NCI-H2227 (cell line): Measurements from ENCODE around the gene NWD2.
"Not testable (repeated sequence)": the region's sequence is repeated elsewhere in the genome, so short reads cannot be mapped to it uniquely, and the experiment has no call there.

Experiments
- DNase-seq: peaks from one replicate; lab custom pipeline; 2025; ENCODE audit not compliant: unreplicated experiment; lab: John Stamatoyannopoulos, UW

NWD2 gene

DNA sequence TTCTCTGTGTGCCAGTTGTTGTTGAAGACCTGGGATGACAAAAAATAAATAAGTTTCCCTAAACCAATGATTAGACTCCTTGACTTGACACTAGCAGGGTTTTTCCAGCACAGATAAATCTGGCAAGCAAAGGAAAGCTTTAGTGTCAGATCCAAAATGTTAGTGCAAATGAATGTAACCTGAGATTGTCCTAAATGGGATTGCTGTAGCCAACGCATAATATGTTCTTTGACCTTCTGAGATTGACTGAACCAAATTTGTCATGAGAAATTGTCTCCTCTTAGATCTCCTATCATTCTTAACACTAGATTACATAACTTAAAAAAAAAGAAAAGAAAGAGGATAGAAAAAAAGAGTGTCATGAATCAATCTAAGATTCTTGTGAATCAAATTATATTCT is 245.2 kb downstream of the NWD2 start:
- DNase-seq, result no peak

- DNase-seq, result no peak
Observed at GRCh38 chr4:37490391-37491347, 246.1 kb downstream of the NWD2 start.

- not testable (repeated sequence) for DNase-seq
Observed at GRCh38 chr4:37495353-37495752, 250.8 kb downstream of the NWD2 start.
